Measurements from ENCODE around the gene FZD1. TPM values are rescaled to one million over a fixed set of nuclear protein-coding genes. Genes with fewer than 3 reads are reported as not detected.

FZD1 gene
- total and polyA plus RNA-seq, 8 donors: 15.5 to 70.2 (median 59.9) TPM

- no peak for TF ChIP-seq CTCF (IDR thresholded peaks at IDR 0.05)
- ATAC-seq (no peak), DNase-seq (no peak)
- no peaks in the 10 kb centered on the region for H3K9me3 ChIP-seq
- H3K27me3 ChIP-seq: peaks cover 0 to 37% of the 10 kb centered on the region in 2 donors
- no peaks in the 10 kb centered on the region for H3K36me3 ChIP-seq
- intact Hi-C loops (cut with DNase I): loop anchor here in 1 of 2 donors (10.0 kb wide), 2 partner anchors 182 to 368 kb away; no protein-coding TSS in a partner anchor
- peak overlapping the region; percentile 95 to 99 for H3K27ac ChIP-seq
- H3K4me3 ChIP-seq: peak overlapping the region; percentile 71 to 81
- H3K4me1 ChIP-seq: peaks cover 0 to 28% of the 10 kb centered on the region in 2 donors
Observed at GRCh38 chr7:91266689-91267090, 2.5 kb downstream of the FZD1 start.

GRCh38 chr7:91267171-91267955, 3.1 kb downstream of the FZD1 start:
- TF ChIP-seq CTCF (IDR thresholded peaks at IDR 0.05): no peak
- H3K4me3 ChIP-seq: peak overlapping the region; percentile 71 to 81
- DNase-seq: peak in 2 of 4 donors; percentile 19 to 72
- ATAC-seq: no peak
- no peaks in the 10 kb centered on the region for H3K36me3 ChIP-seq
- H3K27ac ChIP-seq: peak overlapping the region; percentile 95 to 99
- intact Hi-C loops (cut with DNase I): loop anchor here in 1 of 2 donors (10.0 kb wide), 2 partner anchors 183 to 367 kb away; no protein-coding TSS in a partner anchor
- peaks cover 0 to 31% of the 10 kb centered on the region in 2 donors for H3K27me3 ChIP-seq
- H3K4me1 ChIP-seq: peaks cover 0 to 28% of the 10 kb centered on the region in 2 donors
- H3K9me3 ChIP-seq: no peaks in the 10 kb centered on the region

- no peak for ATAC-seq
- peaks cover 0 to 27% of the 10 kb centered on the region in 2 donors for H3K4me1 ChIP-seq
- no peak for DNase-seq
- H3K9me3 ChIP-seq: no peaks in the 10 kb centered on the region
- no peak overlapping the region for H3K4me3 ChIP-seq
- no peak overlapping the region for H3K27ac ChIP-seq
- H3K27me3 ChIP-seq: peaks cover 0 to 8% of the 10 kb centered on the region in 2 donors
- H3K36me3 ChIP-seq: no peaks in the 10 kb centered on the region
- intact Hi-C loops (cut with DNase I): no loop called here
- no peak for TF ChIP-seq CTCF (IDR thresholded peaks at IDR 0.05)
Observed at GRCh38 chr7:91270372-91270771, 6.1 kb downstream of the FZD1 start.

- Histone ChIP-seq H3K27me3 (no peaks in the 10 kb centered on the region), H3K36me3 (no peaks in the 10 kb centered on the region), H3K27ac (no peak overlapping the region), H3K4me3 (no peak overlapping the region), H3K9me3 (no peaks in the 10 kb centered on the region), H3K4me1 (no peaks in the 10 kb centered on the region)
- DNase-seq (no peak), ATAC-seq (no peak)
- TF ChIP-seq CTCF (IDR thresholded peaks at IDR 0.05): no peak
- intact Hi-C loops (cut with DNase I): no loop called here
Observed at GRCh38 chr7:91276909-91277308, 12.7 kb downstream of the FZD1 start.

- Histone ChIP-seq H3K27ac (no peak overlapping the region), H3K4me3 (no peak overlapping the region), H3K36me3 (no peaks in the 10 kb centered on the region), H3K9me3 (no peaks in the 10 kb centered on the region), H3K27me3 (no peaks in the 10 kb centered on the region), H3K4me1 (no peaks in the 10 kb centered on the region)
- no peak for TF ChIP-seq CTCF (IDR thresholded peaks at IDR 0.05)
- intact Hi-C loops (cut with DNase I): no loop called here
- ATAC-seq (no peak), DNase-seq (no peak)
Observed at GRCh38 chr7:91280185-91280584, 16.0 kb downstream of the FZD1 start.

All from left lung (tissue), 10 donors.